HTERT RPE-1 (cell line): ENCODE data around the gene MUC20.
"Not testable (repeated sequence)": the region's sequence is repeated elsewhere in the genome, so short reads cannot be mapped to it uniquely, and the experiment has no call there.

Source experiments
- in situ Hi-C: fragments of 300-500 bp; cut with MboI; formaldehyde crosslinking; loops from 4 replicates; pipeline ENCODE4 v1.14.3; 2020; ENCODE audit warnings: low sequenced_read_pairs

Gene MUC20

DNA sequence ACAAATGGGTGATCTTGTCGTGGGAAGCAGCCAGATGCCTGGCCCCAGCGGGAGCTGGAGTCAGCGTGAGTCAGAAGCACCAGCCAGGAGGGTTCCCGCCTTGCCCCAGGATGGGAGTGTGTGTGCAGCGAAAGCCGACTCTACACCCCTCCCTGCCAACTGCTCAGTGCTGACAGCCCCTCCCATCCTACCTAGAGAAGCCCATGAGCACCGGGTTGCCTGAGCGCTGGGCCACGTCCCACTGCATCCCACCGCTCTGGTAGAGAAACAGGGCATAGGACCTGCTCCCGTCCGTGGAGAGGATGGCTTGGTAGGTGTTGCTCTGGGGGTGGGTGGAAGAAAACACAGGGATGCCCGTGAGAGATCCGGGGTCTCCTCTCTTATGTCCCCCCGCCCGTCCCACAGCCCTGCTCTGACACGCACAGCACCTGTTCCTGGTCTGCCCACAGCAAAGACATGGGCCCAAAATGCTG, 48.1 kb downstream of the MUC20 start:
- in situ Hi-C loops, result no loop called here

DNA sequence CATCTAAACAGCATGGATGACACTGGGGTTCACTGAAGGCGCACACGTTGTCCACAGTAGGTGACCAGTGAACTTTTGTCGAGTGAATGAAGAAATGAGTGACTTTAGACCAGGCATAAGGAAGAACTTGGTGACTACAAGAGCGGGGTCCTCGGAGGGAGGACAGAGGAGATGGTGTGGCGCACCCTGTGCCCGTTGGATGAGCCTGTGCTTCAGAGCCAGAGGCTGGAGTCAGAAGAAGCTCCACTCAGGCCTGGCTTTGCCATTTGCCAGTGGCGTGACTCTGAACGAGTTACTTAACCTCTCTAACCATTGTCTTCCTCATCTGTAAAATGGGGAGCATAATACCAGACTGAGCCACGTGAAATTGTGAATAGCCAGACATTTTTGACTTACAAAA, 48.8 kb downstream of the MUC20 start:
- in situ Hi-C loops, result no loop called here

DNA sequence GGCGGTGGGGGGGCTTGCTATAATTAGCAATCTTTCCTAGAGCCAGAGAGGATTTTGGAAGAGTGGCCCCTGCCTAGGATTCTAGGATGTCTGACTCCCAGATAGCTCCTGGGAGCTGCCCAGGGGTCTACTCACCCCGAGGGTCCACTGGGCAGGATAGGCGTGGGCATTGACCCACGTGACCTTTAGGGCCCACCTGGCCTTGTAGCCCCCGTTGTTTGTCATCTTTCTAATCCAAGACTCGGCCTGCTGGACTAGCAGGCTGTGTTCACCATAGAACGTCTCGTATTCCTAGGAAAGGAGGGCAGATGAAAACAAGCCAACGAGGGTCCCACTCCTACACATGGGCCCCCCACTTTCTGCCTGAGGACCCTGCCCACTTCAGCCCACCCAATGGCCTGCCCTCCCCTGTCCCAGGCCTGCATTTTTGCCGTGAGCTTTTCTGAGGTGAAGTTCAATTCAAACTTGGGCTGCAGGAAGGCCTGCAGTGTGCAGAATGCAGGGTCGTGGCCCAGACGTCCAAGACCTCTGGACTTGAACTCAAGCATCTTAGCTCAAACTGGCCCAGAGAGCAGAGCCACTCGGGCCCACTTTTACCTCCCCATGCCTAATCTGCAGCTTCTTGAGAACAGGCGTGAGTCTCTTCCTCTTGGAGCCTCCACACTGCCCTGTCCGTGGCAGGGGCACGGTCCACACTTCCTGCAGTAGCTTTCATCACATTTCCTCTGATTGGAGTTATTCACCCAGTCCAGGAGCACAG, 49.5 kb downstream of the MUC20 start:
- in situ Hi-C loops, result no loop called here

DNA sequence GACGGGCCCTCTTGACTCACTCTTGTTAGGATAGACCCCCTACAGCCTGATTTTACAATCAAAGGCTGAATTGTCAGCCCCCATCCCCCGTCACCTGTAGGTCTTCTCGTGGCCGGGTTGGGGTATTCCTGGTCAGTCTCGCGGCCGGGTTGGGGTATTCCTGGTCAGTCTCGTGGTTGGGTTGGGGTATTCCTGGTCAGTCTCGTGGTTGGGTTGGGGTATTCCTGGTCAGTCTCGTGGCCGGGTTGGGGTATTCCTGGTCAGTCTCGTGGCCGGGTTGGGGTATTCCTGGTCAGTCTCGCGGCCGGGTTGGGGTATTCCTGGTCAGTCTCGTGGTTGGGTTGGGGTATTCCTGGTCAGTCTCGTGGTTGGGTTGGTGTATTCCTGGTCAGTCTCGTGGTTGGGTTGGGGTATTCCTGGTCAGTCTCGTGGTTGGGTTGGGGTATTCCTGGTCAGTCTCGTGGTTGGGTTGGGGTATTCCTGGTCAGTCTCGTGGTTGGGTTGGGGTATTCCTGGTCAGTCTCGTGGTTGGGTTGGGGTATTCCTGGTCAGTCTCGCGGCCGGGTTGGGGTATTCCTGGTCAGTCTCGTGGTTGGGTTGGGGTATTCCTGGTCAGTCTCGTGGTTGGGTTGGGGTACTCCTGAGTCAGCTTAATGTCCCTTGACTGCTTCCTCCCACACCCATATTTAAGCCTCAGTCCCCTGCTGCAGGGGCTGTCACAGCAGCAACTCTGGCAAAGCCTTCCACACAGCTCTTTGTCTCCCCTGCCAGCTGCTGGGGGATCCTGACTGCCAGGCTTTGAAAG, 50.3 kb downstream of the MUC20 start:
- in situ Hi-C loops, result not testable (repeated sequence)

DNA sequence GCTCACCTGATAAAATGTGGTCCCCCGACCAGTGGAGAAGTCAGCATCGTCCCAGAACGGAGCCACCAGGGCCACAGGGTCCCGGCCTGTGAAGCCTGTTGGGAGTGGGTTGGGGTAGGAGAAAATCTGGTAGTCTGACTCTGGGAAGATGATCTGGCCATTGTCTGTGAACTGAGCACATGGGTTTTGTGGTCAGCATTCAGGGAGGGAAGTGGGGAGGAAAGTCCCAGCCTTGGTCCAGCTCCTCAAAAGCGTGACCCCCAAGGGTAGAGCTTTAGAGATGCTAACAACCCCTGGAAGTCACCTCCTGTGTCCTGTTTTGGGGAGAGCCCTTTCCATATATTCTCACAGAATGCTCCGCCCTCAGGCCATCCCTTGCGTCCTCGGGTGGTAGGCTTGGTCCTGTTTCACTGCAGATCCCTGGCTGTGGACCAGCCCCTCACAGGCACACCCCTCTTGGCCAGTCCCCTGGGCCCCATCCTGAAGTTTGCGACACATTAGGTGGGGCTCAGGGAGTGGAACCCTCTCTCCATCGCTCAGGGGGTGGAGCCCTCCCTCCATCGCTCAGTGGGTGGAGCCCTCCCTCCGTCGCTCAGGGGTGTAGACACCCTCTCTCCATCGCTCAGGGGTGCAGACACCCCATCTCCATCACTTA, 51.0 kb downstream of the MUC20 start:
- in situ Hi-C loops, result no loop called here

DNA sequence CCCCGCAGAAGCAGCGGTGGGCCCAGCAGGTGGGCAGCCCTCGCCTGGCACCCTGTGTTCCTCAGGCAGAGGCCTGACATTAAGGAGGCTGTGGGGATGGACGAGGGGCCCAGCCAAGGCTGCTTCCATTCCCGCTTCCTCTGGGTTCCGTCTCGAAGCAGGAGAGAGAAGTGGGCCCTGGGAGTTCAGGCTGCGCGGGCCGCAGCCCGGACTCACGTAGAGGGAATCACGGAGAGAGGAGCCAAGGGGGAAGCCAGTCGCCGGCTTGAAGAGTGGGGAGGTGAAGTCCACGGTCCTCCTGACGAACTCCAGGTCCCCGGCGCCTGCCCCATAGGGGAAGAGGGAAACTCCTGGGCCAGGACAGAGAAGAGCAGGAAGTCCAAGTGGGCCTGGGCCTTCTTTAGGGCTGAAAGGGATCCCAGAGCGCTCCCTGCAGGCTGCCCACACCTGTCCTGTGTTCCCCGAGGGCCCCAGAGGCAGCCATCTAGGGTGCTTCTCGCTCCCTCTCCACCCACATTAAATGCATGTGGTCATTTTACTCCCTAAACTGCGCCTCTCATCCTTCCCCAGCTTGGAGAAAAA, 53.3 kb downstream of the MUC20 start:
- in situ Hi-C loops, result no loop called here

DNA sequence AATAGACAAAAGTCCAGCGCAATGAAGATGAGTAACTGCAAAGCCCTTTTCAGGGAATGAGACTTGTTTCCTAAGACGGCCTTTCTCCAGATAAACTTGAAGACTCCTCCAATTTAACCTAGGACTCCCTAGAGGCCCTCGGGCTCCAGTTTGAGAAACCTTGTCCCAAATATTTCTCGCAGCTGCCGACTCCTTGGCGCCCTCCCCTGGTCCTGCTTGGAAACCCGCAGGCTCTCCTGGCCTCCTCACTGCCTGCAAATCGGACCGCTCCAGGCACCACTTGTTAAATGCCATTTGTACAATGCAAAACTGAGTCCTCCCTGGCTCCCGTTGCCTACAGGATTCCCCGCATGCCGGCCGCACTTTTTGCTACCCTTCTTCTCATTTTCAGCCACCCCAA, 54.1 kb downstream of the MUC20 start:
- in situ Hi-C loops, result no loop called here

DNA sequence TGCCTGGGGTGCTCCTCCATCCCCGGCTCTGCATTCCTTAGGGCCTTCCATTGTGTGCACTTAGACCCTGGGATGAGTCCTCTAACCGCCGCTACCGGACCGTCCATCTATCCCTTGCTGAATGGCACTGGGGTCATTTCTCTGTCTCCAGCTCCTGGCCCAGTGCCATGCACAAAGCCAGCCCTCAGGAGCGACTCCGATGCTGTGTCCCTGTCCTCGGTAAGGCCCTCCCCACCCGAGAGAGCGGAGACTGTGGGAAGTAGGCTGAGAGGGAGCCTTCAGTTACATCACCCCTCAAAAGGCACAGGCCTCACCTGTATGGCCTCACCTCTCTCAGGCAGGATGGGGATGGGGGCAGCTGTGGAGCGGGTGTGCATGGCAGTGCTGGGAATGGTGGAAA, 57.2 kb downstream of the MUC20 start:
- in situ Hi-C loops, result no loop called here

DNA sequence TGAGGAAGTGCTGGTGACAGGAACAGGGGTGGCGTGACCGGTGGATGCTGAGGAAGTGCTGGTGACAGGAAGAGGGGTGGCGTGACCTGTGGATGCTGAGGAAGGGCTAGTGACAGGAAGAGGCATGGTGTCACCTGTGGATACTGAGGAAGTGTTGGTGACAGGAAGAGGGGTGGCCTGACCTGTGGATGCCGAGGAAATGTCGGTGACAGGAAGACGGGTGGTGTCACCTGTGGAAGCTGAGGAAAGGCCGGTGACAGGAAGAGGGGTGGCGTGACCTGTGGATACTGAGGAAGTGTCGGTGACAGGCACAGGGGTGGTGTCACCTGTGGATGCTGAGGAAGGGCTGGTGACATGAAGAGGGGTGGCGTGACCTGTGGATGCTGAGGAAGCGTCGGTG, 60.5 kb downstream of the MUC20 start:
- in situ Hi-C loops, result not testable (repeated sequence)
